ENCODE results near the gene UROD.
"Not testable (repeated sequence)": the region's sequence is repeated elsewhere in the genome, so short reads cannot be mapped to it uniquely, and the experiment has no call there.

Gene UROD

DNA sequence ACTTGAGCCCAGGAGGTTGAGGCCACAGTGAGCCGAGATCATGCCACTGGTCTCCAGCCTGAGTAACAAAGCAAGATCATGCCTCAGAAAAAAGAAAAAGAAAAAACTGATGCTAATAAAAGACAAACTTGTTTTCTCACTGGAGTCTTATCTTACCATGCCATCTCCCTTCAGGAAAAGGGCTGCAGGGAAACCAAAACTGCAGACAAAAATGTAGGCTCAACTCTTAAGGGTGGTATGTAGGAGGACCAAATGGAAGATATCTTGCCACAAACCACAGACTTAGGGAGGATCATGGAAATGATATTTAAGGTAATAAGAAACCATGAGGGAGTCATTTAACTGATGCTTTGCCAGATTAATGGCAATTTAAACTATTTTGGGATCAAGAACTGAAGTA, 32.9 kb downstream of the UROD start:
- Histone ChIP-seq H3K27ac (ENCODE audit: low read depth, low read length) (no peak overlapping the region), H3K4me1 (ENCODE audit: insufficient read depth, low read length) (peaks cover 8% of the 10 kb centered on the region), H3K9me3 (ENCODE audit: insufficient read depth, low read depth, low read length) (no peaks in the 10 kb centered on the region), H3K4me3 (ENCODE audit: low read length) (no peak overlapping the region), H3K27me3 (ENCODE audit: insufficient read depth, low read length) (no peaks in the 10 kb centered on the region), H3K36me3 (ENCODE audit: insufficient read depth, low read length) (no peaks in the 10 kb centered on the region), H3K9ac (ENCODE audit: low read depth, low read length) (no peak overlapping the region)
- 88% methylated on average over 1 of the region's 1 CpG for WGBS

DNA sequence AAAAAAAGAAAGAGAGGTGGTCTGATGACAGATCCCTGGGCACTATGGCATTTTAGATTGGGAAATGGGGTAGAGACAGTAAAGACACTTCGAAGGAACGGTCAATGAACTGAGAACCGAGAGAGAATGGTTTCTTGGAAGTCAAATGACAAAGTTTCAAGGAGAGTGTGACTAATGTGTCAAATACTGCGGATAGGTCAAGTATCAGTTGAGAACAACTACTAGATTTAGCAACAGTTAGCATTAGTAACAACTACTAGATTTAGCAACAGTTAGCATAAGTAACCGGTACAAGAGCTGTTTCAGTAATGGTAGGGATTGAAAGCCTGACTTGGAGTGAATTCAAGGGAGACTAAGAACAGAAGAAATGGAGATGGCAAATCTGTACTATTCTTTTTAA, 35.0 kb downstream of the UROD start:
- Histone ChIP-seq H3K36me3 (ENCODE audit: insufficient read depth, low read length) (no peaks in the 10 kb centered on the region), H3K27ac (ENCODE audit: low read depth, low read length) (no peak overlapping the region), H3K27me3 (ENCODE audit: insufficient read depth, low read length) (no peaks in the 10 kb centered on the region), H3K4me3 (ENCODE audit: low read length) (no peak overlapping the region), H3K9me3 (ENCODE audit: insufficient read depth, low read depth, low read length) (no peaks in the 10 kb centered on the region), H3K9ac (ENCODE audit: low read depth, low read length) (no peak overlapping the region), H3K4me1 (ENCODE audit: insufficient read depth, low read length) (peaks cover 8% of the 10 kb centered on the region)
- 96% methylated on average over 5 of the region's 5 CpGs for WGBS

GRCh38 chr1:45051005-45051772, 39.1 kb downstream of the UROD start:
- no peaks in the 10 kb centered on the region; the same call in 1 of the 2 replicates for H3K4me1 ChIP-seq (ENCODE audit: insufficient read depth, low read length)
- no peak overlapping the region for H3K4me3 ChIP-seq (ENCODE audit: low read length)
- no peaks in the 10 kb centered on the region for H3K36me3 ChIP-seq (ENCODE audit: insufficient read depth, low read length)
- H3K27me3 ChIP-seq (ENCODE audit: insufficient read depth, low read length) = no peaks in the 10 kb centered on the region
- no peak overlapping the region for H3K9ac ChIP-seq (ENCODE audit: low read depth, low read length)
- H3K9me3 ChIP-seq (ENCODE audit: insufficient read depth, low read depth, low read length) = no peaks in the 10 kb centered on the region
- 84% methylated on average over 2 of the region's 2 CpGs for WGBS
- H3K27ac ChIP-seq (ENCODE audit: low read depth, low read length) = no peak overlapping the region

DNA sequence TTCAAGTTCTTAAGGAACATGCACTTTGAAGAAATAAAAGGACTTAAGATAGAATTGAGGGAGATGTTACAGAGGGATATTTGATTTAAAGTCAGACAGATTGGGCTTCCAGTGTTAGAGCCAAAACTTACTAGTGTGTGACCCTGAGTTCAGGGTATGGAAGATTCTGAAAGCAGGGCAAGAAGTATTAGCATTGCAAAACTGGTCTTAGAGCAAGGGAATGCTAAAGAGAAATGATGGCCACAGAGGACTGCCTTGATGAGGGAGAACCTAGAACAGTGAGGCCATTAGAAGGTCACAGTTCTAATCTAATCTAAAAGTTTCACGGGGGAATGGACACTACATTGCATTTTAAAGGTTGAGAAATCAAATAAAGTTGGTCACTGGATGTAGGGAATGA, 45.5 kb downstream of the UROD start:
- no peaks in the 10 kb centered on the region for H3K36me3 ChIP-seq (ENCODE audit: insufficient read depth, low read length)
- H3K9me3 ChIP-seq (ENCODE audit: insufficient read depth, low read depth, low read length) = no peaks in the 10 kb centered on the region
- no peaks in the 10 kb centered on the region for H3K27me3 ChIP-seq (ENCODE audit: insufficient read depth, low read length)
- no peak overlapping the region for H3K4me3 ChIP-seq (ENCODE audit: low read length)
- WGBS = 88% methylated on average over 1 of the region's 1 CpG
- no peak overlapping the region for H3K9ac ChIP-seq (ENCODE audit: low read depth, low read length)
- no peaks in the 10 kb centered on the region for H3K4me1 ChIP-seq (ENCODE audit: insufficient read depth, low read length)
- no peak overlapping the region for H3K27ac ChIP-seq (ENCODE audit: low read depth, low read length)

- Histone ChIP-seq H3K9me3 (ENCODE audit: insufficient read depth, low read depth, low read length) (no peaks in the 10 kb centered on the region), H3K9ac (ENCODE audit: low read depth, low read length) (no peak overlapping the region), H3K27me3 (ENCODE audit: insufficient read depth, low read length) (no peaks in the 10 kb centered on the region), H3K27ac (ENCODE audit: low read depth, low read length) (no peak overlapping the region), H3K36me3 (ENCODE audit: insufficient read depth, low read length) (no peaks in the 10 kb centered on the region), H3K4me1 (ENCODE audit: insufficient read depth, low read length) (no peaks in the 10 kb centered on the region), H3K4me3 (ENCODE audit: low read length) (no peak overlapping the region)
- 90% methylated on average over 2 of the region's 2 CpGs for WGBS
Measured at GRCh38 chr1:45059829-45060228, 47.8 kb downstream of the UROD start.

DNA sequence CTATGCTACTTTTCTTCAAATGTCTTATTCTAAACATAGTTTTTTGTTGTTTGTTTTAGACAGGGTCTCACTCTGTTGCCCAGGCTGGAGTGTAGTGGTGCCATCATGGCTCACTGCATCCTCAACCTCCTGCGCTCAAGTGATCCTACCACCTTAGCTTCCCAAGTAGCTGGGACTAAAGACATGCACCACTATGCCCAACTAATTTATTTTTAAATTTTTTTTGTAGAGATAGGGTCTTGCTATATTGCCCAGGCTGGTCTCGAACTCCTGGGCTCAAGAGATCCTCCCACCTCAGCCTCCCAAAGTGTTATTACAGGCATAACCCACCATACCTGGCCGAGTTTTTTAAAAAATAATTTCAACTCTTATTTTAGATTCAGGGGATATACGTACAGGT, 50.4 kb downstream of the UROD start:
- 100% methylated on average over 3 of the region's 4 CpGs for WGBS
- H3K4me3 ChIP-seq (ENCODE audit: low read length) = not testable (repeated sequence)

DNA sequence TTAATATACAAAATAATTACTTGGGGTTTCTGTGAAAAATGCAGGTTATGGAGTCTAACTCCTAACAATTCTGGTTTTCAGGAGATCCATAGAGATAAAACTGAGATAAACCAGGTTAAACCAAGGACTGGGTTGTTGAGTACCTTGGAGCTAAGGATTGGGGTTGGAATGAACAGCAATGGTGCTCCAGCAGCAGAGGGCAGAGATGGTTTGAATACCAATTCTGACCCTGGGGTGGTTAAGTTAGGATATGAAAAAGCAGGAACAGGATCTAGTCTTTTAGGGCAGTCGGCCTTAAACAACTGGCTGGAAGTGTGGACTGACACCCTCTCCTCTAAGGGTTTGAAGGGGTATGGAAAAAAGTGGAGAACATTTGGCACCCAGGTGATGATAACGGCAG, 53.0 kb downstream of the UROD start:
- H3K27me3 ChIP-seq (ENCODE audit: insufficient read depth, low read length) = no peaks in the 10 kb centered on the region
- WGBS = 89% methylated on average over 2 of the region's 2 CpGs
- no peak overlapping the region for H3K4me3 ChIP-seq (ENCODE audit: low read length)
- H3K4me1 ChIP-seq (ENCODE audit: insufficient read depth, low read length) = no peaks in the 10 kb centered on the region
- no peak overlapping the region for H3K27ac ChIP-seq (ENCODE audit: low read depth, low read length)
- H3K36me3 ChIP-seq (ENCODE audit: insufficient read depth, low read length) = no peaks in the 10 kb centered on the region
- no peaks in the 10 kb centered on the region for H3K9me3 ChIP-seq (ENCODE audit: insufficient read depth, low read depth, low read length)
- H3K9ac ChIP-seq (ENCODE audit: low read depth, low read length) = no peak overlapping the region

More for the DNA sequence above, 50.4 kb downstream of the UROD start:
- H3K36me3 ChIP-seq (ENCODE audit: insufficient read depth, low read length); H3K4me1 ChIP-seq (ENCODE audit: insufficient read depth, low read length); H3K9ac ChIP-seq (ENCODE audit: low read depth, low read length); H3K27ac ChIP-seq (ENCODE audit: low read depth, low read length); H3K27me3 ChIP-seq (ENCODE audit: insufficient read depth, low read length); H3K9me3 ChIP-seq (ENCODE audit: insufficient read depth, low read depth, low read length): not testable (repeated sequence)
